ENCODE data around the gene ARSD.

DNA sequence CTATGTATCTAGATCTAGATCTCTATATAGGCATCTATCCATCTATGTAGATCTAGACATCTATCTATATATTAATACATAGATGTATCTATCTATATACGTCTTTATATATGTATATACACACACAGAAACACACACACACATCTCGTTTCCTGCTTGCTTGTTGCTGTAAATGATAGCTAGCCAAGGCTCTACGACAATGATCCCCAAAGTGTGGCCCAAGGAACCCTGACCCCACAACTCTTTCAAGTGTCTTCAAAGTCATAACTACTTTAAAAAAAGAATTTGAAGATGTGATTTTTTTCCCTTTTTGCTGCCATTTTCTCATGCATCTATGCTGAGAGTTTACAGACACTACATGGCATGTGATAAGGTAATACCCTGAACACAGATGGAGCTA, 71.6 kb downstream of the ARSD start:
- TF ChIP-seq POLR2A (IDR thresholded peaks at IDR 0.05): no peak
- TF ChIP-seq, protein P1, sequence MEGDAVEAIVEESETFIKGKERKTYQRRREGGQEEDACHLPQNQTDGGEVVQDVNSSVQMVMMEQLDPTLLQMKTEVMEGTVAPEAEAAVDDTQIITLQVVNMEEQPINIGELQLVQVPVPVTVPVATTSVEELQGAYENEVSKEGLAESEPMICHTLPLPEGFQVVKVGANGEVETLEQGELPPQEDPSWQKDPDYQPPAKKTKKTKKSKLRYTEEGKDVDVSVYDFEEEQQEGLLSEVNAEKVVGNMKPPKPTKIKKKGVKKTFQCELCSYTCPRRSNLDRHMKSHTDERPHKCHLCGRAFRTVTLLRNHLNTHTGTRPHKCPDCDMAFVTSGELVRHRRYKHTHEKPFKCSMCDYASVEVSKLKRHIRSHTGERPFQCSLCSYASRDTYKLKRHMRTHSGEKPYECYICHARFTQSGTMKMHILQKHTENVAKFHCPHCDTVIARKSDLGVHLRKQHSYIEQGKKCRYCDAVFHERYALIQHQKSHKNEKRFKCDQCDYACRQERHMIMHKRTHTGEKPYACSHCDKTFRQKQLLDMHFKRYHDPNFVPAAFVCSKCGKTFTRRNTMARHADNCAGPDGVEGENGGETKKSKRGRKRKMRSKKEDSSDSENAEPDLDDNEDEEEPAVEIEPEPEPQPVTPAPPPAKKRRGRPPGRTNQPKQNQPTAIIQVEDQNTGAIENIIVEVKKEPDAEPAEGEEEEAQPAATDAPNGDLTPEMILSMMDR (IDR thresholded peaks at IDR 0.05): no peak

Measured in lower leg skin (tissue), 3 donors.